Stimulated activated CD4-positive, alpha-beta T cell treated with anti-CD3 and anti-CD28 coated beads, Interleukin-2, amount 100 ng/mL, for 48 hours (primary cell): Measurements from ENCODE around the gene EPN3.

Experiments used
- DNase-seq, 2 donors: peaks; one replicate each; pipeline ENCODE4 v3.0.0-alpha.2; 2020

The EPN3 gene

DNA sequence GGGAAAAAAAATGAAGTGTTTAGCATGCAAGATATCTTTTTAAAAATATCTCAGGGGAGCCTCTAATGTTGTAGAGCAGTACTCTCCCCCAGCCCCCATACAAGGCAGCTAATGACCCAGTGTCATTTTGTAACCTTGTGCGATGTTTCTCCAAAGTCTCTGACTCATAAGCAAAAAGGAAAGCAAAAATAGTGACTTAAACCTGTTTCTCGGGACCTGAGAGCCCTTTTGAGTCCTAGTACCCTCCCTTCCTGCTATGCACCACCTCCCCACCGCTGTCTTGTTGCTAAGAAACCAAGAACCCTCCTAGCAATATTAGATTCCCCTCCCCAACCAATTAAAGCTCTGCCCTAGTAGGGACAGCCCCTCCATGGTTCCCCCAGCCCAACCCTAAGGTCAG, 21.5 kb upstream of the EPN3 start:
- DNase-seq = peak in 1 of 2 donors; percentile 33

DNA sequence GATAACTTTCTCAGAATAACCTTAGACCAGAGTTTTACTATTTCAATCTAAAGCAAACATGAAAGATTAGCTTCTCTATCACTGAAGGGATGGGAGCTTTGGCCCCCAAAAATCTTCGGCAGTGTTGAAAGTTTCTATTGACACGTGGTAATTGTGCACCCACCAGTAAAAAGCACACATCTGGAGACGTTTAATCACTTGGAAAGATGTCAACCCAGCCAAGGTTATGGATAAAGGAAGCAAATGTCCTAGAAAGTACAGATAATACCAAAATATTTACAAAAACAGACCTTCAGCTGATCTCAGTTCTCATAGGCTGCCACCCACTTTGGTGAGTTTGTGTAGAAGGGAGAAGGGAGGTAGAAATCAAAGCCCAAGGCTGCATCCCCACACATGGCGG, 19.0 kb upstream of the EPN3 start:
- DNase-seq = no peak

DNA sequence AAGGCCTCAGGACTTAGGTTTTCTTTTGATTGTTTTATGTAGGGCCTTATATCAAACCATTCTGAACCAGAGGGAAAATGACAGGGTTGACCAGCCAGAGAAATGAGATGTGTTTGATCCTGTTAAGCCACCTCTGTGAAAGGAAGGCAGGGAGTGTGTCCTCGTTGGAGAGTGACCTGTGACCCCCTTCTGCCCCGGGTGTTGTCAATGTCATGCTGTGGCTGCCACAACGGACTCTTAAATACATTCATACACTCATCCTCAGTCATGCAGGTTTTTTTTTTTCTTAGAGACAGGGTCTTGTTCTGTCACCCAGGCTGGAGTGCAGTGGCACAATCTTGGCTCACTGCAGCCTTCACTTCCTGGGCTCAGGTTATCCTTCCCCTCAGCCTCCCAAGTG, 18.1 kb upstream of the EPN3 start:
- DNase-seq = no peak

DNA sequence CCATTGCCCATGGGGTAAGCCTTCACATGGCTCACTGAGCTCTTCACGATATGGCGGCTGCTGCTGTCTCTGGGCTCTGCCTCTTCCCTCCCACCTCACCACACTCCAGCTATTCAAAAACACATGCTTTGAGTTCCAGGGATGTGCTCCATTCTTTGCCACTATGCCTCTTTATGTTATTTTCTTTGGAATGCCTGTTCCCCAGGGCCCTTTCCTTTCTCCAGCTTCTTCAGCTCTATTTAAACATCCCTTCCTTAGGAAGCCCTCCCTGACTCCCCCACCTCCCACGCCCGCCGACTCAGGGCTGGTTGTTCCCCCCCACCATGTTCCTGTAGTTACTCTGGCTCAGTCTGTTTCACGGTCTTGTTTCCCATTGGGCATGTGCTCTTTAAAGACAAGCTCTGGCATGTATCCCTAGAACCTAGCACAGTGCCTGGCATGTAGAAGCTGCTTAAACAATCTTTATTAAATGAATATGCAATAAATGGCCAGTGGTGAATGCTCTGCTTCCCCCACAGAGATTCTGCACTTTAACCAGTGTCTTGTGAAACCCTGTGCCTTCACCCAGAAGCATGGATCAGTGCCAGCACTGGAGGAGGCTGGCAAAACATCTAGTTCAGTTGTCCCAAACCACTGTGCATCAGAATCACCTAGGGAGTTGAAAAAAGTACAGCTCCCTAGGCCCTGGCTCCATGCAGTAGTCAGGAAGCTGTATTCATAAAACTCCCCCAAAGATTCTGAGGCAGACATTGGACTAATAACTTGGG, 17.4 kb upstream of the EPN3 start:
- no peak for DNase-seq

DNA sequence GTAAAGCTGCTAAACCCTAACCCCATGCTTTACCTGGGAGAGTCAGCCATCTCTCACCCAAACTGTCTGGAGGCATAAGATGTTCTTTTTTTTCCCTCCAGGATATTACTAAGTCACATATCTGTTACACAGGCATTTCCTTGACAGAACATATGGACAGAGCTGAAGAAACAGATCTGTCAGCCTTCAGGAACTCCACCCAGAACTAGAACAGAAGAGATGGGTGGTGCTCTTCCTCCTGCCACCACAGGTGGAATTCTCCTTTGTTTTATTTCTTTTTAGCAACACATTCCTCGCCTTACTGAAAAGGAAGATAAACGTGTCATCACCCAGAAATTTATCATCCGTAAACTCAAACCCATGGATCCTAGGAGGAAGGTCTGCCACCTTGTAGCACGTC, 15.5 kb upstream of the EPN3 start:
- DNase-seq = no peak

DNA sequence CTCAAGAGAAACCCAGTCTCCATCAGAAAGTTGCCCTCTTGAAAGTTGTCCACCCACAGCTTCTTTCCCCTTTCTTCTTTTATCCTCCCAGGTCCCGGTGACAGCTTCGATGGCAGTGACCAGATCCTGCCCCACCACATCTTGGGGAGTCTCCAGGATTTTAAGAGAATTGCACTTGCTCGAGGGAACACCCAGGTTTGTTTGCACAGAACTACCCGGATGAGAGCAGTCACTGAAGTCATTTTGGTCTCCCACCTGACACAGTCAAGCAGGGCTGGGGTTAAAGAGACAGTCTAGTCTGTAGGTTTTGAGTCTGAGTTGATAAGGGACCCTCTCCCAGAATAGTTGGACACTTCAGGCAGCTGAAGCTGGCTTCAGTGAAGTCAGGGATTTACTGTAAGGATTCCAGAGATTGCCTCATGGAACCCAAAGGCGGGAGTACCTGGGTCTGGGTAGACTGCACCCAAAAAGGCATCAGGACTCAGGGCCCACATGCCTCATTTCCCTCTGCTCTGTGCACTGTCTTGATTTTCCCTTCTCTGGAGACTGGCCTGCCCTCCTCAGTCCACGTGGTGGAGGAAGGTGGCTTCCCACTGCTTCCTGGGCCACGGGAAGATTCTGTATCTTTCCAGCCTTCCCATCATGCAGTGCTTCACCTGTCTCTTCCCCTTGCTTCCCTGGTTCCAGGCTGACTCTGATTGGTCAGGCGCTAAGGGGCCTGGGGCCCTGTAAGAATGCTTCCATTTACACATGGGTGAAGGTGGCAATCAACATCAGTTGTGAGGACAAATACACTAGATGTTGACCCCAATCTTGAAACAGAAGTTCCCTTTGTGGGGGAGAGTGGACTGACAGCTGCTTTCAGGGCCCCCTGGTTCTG, 14.8 kb upstream of the EPN3 start:
- no peak for DNase-seq

DNA sequence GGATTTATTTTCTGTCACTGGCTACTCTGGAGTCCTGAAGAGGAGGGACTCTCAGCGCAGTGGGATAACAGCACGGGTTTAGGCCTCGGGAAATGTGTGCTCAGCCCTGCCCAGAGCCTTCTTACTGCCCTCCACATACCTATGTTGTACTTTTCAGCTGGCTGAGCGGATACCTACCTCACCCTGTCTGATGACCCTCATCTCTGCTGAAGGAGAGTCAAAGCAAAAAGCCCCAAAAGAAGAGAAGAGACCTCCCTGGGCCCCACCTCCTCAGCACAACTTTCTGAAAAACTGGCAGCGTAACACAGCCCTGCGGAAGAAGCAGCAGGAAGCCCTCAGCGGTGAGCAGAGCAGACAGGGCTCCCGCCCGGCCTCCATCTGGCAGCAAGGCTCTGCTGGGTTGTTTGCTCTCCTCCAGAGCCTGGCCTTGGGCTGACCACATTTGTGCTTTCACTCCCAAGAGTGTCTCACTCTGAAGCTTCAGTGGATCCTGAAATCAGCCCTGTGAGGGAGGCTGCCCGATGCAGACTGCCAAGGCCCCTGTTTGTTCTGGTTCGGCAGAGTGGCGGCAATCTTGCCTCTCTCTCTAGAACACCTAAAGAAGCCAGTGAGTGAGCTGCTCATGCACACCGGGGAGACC, 14.0 kb upstream of the EPN3 start:
- no peak for DNase-seq

DNA sequence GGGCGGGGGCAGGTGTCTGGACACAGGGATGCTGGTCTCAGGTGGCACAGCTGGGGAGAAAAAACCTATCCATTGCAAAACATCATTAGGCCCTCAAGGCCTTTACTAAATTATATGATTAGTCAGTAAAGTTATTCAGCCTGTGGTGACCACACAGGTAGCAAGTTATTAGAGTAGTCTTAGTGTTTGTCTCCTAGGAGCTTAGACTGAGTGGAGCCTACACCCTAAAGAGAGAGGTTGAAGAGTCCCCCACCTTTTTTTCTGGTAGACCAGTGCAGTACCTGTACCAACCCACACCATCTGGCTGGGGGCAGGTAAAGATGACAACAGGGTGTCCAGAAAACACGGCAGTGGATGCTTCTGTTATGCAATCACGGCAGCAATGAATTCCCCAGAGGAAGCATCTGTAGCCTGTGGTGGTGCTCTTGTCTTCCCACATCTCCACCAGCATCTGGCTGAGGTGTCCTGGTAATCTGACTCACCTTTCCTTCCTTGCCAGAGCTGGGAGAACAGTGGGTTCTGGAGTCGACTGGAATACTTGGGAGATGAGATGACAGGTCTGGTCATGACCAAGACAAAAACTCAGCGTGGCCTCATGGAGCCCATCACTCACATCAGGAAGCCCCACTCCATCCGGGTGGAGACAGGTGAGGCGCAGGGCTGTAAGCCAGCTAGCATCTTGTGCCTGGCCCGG, 13.2 kb upstream of the EPN3 start:
- DNase-seq = no peak

DNA sequence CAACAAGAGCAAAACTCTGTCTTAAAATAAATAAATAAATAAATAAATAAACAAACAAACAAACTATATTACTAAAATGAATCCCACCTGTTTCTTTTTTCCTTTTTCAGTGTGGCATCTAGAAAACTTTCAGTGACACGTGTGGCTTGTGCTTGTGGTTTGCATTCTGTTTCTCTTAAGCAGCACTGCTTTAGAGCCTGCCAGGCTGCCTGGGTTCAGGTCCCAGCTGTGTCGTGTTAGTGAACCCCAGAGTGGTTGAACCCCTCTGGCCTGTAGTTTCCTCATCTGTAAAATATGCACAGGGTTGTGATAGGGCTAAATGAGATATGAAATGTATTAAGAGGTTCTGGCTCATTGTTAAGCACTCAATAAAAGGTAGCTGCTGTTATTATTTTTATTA, 12.1 kb upstream of the EPN3 start:
- DNase-seq = no peak

DNA sequence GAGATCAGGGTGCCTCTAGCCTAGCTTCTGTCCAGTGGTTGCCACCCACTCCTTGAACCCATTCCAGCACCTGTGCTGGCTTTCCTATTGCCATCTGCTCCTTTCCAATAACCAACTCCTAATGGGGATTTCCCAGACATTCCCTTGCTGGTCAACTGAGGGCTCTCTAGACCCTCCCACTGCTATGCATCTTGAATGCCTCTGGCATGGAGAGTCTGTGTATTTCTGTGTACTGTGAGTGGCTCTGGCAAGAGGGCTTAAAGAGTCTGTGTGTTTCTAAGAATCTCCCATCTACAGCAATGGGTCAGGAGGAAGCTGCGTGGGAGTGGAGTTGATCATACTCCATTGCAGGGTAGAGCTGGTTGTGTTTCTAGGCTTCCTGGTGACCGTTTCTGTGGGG, 11.0 kb upstream of the EPN3 start:
- no peak for DNase-seq

DNA sequence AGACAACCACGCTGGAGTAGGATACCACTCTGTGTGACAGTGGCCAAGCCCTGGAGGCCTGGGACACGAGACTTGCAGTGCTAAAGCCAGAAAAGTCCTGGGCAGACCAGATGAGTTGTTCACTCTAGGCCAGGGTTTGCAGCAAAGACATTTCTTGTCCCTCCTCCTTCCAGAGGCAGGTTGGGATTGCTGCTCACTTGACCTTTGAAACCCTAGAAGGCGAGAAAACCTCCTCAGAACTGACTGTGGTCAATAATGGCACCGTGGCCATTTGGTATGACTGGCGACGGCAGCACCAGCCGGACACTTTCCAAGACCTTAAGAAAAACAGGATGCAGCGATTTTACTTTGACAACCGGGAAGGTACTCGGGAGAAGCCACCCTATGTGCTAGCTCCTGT, 9.8 kb upstream of the EPN3 start:
- DNase-seq = no peak

DNA sequence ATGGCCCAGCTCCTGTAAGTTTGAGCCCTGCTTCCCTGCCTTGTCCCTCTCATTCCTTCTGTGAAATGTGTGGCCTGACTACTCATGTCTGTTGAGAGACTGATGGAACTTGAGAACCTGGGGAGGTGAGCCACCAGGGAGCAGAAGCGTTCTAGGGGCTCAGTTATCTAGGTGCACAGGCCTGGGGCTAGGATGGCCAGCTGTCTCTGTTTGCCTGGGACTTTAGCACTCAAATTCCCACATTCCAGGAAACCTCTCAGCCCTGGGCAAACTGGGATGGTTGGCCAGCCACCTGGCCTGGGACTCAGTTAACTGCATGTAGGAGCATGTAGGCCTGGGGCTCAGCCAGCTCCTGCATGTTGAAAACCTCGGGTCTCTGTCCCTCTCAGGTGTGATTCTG, 9.3 kb upstream of the EPN3 start:
- DNase-seq = no peak

DNA sequence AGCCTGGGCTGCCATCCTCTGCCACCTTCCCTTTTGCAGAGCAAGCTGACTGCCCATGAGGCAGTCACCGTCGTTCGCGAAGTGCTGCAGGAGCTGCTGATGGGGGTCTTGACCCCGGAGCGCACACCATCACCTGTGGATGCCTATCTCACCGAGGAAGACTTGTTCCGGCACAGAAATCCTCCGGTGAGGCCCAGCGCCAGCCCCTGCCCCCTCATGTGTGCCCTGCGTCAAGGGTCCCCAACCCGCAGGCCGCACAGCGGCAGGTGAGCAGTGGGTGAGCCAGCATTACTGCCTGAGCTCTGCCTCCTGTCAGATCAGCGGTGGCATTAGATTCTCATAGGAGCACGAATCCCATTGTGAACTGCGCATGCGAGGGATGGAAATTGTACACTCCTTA, 7.7 kb upstream of the EPN3 start:
- no peak for DNase-seq

DNA sequence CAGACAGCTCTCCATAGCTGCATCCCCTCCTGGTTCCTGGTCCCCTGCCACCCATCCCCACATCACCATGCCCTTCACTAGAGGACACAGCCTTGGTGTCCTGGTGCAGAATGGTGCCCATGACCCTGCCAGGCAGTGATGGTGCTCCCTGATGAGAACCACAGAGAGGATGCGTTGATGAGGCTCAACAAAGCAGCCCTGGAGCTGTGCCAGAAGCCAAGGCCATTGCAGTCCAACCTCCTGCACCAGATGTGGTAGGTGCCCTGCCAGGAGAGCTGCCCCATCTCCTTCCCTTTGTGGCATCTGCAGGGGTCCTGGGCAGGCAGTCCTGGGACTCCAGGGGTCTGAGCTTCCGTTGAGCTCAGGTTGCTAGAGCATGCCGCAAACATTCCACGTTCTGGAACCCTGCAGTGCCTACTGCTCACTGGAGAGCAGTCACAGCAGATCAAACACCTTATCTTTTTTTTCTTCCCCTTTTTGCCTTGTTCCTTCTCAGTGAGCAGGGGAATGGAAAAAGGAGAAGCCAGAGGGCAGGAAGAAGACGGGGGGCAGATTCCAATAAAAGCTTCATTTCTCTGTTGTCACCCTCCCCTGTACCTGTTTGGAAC, 5.3 kb upstream of the EPN3 start:
- no peak for DNase-seq

DNA sequence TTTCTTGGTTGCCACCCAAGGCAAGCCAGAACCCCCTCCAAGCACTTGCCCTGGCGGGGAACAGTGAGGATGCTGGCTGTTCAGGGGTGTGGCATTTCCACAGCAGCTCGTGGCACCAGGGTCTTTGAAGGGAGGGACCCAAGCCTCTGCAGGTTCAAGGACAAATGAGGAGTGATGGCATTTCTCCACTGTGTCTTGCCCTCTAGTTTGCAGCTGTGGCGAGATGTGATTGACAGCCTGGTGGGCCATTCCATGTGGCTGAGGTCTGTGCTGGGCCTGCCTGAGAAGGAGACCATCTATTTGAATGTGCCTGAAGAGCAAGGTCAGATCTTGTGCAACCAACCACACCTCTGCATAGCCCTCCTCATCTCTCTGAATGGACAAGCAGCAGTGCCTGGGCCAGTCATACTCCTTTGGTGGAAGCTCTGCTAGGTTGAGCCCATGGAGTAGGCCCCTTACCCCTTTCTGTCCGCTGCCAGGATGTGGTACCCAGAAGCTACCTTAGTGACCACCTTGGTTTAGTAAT, 4.5 kb upstream of the EPN3 start:
- no peak for DNase-seq

DNA sequence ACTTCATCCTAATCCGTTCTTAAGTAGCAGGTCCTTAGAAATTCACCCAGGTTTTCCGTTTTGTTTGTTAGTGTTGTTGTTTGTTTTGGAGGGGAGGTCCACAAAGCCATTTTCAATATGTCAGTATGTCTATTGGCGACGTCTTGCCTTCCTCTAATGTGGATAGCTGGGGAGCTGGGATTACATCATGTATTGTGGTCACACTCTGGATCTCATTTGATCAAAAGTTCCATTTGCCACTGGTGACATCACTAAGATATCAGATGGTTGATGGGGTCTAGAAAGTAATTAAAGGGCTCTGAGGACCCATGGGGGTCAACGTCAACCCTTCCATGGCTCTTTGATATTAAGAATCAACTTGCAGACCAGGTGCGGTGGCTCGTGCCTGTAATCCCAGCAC, 2.7 kb upstream of the EPN3 start:
- DNase-seq = no peak

DNA sequence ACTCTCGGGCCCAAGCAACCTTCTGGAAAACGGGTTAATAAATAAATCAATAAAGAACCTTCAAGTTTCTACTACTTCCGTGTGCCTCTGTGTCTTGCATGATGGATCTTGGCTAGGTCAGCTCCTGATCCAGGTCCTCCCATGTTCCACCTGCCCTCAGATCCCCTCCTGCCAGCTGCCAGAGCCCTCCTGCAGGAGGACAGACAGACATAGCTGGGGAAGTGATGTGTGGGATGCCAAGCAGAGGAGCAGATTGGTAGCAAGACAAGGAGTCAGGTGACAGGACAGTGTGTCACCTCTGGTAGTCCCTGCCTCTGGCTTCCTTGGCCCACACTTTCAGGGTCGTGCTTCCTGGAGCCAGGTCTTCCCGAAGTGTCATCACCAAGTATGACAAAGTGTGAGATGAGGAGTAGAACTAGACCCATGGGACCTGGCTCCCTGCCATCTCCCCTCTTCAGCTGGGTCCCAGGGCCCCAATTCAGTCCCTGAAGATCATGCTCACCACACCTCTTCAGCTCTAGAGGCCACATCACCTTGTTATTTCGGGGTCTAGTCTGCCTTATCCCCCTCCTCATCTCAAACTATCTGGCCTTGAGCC, 1.0 kb upstream of the EPN3 start:
- DNase-seq = no peak

DNA sequence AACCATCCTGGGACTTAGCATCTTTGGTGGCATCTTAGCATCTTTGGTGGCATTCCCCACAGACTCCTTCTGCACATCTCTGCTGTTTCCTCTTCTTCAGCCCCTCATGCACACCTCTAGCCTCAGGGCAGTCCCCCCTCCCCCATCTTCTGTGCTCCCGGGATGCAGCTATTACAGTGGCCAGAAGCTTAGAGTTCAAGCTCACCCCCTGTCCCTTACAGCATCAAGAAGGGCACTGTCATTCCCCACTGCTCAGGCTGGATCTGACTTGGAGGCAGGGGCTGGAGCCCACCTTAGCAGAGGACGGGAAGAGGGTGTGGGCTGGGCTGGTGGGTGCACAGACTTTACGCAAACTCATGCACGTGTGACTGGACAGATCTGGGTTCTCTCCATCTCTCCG, 650 bp downstream of the EPN3 start:
- no peak for DNase-seq

DNA sequence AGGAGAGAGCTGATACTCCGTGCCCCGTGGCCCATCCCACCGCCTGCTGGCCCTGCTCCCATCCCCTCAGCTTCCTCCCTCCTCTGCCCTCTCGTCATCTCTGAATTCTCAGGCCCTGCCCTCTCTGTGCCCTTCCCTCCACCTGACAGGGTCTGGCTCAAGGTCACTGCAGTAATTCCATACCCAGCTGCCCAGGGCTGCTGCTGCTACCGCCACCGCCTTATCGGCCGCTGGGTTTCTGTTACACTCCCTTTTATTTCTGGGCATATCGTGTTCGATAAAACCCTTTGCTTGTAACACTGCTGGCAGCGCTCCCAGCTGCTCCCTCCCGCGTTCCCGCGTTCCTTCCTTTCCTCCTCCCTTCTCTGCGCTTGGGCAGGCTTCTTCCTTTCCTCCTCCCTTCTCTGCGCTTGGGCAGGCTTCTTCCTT, 1.2 kb downstream of the EPN3 start:
- DNase-seq = no peak

DNA sequence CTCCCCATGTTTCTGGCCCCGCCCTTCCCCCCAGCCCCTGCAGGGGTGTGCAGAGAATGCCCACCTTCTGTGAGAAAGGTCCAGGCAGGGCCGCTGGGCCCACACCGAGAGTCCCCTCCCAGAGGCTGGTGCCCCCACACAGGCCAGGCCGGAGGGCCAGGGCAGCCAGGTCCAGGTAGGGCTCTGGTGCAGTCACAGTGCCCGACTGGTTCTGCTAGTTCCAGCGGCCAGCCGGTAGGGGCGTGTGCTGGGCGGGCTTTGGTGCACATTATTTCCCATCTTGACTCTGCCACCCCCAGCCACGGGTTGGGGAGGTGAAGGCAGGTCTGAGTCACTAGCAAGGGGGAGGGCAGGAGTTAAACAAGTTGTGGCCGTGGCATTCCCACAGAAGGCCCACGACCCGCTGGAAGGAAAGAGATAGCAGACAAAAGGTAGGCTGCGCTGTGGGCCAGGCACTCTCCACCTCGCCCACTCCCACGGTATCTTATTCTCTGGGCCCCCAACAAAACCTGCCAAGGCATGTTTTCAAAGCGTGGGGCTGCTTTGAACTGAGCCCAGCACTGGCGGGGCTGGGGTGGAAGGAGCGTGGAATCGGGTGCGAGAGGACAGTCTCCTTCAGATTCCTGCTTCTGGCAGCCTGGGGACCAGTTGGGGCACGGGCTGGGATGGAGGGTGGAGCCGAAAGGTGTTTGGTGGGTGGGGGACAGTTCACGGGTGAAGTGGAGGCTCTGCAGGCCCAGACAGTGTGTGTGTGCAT, 1.9 kb downstream of the EPN3 start:
- DNase-seq = no peak

DNA sequence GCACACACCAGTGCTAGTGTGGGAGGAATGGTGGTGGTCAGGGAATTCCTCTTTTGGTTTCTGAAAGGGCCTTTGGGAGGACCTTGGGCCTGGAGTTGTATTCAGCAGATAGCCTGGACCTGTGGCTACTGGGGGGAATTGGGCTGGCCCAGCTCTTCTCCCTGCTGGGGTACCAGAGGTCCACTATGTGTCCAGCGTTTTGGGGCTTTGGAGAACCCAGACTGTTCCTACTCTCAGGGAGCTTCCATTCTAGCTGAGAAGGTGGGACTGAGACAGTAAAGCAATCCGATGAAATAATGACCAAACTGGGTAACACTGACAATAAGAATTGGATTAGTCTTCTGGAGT, 2.4 kb downstream of the EPN3 start:
- no peak for DNase-seq

DNA sequence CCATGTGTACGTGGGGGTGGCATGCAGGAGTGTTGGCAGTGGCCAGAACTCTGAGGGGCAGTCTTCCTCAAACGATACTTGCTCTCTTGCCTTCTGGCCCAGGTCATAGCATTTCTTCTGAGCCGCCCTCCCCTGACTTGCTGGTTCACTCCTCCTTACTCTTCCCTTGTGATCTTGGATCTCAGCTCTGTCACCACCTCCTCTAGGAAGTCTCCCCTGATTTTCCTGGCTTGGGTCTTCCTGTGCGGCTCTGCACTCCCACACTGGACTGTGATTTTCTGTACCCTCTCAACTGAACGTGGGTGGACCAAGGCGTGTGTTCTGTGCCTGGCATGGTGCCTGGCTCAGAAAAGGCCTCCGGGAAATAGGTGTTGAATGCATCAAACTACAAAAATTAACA, 2.9 kb downstream of the EPN3 start:
- DNase-seq = no peak
